GM18517 (cell line): Measurements from ENCODE around the gene ATXN7.

ENCODE experiments used
- ATAC-seq: cut with Tn5 transposase; IDR thresholded peaks from one replicate; pipeline ENCODE4 v1.9.1; 2021; ENCODE audit warnings: mild to moderate bottlenecking, moderate library complexity; ENCODE audit not compliant: unreplicated experiment

ATXN7 gene

GRCh38 chr3:63863150-63864007, at the start of gene ATXN7, which contains the start of gene THOC7:
ATXN7 (plus strand) TSS chr3:63863867; CDS start chr3:63912599, 48,732 bp downstream.
THOC7 (minus strand) TSS chr3:63863805; CDS start chr3:63863790, 15 bp downstream.
- peak; percentile 78 for ATAC-seq

DNA sequence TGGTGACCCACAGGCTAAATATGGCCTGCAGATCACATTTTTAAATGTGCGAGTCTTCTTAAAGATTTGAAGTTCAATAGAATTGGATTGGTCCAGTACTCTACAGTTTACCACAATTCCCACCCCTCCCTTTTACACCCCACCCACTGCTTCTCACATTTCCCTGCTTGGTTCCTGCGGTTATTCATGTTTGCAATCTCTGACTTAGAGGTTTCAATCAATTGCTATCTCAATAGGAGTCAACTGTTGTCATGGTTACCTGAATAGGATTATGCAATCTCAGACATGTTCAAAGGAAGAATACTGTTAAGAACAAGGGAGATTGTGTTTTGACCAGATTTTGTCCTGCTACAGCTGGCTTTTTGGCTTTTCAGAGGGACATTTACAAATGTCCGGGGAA, 49.4 kb upstream of the ATXN7 start:
- ATAC-seq, result no peak

- ATAC-seq, result no peak
These were observed 46.4 kb upstream of the ATXN7 start for GRCh38 chr3:63817225-63817624.

GRCh38 chr3:63818282-63819150, 45.2 kb upstream of the ATXN7 start:
- no peak for ATAC-seq

DNA sequence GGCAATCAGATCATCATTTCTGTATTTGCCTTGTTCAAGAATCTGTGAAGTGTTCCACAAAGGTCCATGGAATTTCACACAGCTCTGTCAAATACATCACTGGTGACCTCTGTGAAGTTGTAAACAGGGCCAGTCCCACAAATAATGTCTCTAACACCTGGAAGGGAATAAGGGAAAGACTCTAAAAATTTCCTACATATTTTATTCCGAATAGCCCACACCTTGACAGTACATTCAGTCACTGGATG, 44.6 kb upstream of the ATXN7 start, which contains the start of gene C3orf49:
Gene C3orf49, plus strand, starts transcription at position 149 of the 248 bp plus-strand sequence. CDS start 173 bp downstream, outside the sequence.
- ATAC-seq, result no peak

GRCh38 chr3:63824309-63824708, 39.4 kb upstream of the ATXN7 start:
- no peak for ATAC-seq

DNA sequence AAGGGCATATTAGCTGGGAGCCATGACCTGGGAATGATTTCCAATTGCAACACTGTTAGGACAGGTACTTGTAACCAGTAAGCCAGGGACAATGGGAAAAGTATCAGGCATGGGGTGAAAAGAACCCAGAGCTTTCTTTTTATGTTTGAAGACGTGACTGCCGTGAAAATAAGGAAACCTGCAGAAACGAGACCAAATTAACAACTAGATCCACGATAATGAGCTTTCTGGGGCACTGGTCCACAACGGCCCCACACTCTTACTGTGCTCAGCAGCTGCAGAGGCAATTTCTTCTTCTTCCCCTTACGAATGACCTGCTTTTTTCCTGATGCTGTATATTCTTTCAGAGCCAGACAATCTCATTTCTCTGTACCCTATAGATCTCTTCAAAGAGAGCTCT, 33.1 kb upstream of the ATXN7 start:
- no peak for ATAC-seq

DNA sequence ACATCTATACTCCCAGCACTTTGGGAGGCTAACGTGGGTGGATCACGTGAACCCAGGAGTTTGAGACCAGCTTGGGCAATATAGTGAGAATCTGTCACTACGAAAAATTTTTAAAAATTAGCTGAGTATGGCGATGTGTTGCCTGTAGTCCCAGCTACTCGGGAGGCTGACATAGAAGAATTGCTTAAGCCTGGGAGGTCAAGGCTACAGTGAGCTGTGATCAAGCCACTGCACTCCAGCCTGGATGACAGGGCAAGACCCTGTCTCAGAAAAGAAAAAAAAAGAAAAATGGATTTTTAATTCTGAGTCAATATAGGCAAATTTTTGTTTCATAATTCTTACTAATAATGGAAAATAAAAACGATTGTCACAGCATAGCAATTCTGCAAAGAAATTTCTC, 31.3 kb upstream of the ATXN7 start:
- no peak for ATAC-seq

DNA sequence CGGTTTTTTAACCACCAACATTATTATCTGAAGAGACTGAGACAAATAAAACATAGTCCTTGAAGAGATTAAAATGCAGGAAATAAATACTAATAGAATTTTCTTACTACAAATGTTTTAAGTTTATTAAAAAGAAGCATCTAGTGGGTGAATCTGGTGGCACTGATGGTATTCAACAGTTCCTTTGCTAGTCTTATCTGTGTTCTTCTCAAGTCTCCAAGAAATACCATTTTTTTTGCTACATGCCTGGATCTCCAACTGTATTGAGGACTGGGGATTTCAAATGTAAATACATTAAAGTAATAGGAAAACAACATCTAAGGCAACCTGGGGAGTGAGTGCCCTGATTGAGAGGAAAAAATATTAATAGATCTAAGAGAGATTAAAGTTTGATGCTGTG, 22.0 kb upstream of the ATXN7 start:
- ATAC-seq, result no peak

- no peak for ATAC-seq
These were observed 21.5 kb upstream of the ATXN7 start for GRCh38 chr3:63842127-63842526.

GRCh38 chr3:63845215-63845614, 18.5 kb upstream of the ATXN7 start:
- ATAC-seq, result no peak

- ATAC-seq, result no peak
These were observed 15.8 kb upstream of the ATXN7 start for GRCh38 chr3:63847718-63848450.

GRCh38 chr3:63849175-63849574, 14.5 kb upstream of the ATXN7 start:
- ATAC-seq, result no peak

GRCh38 chr3:63851287-63851686, 12.4 kb upstream of the ATXN7 start:
- no peak for ATAC-seq

GRCh38 chr3:63853106-63853505, 10.6 kb upstream of the ATXN7 start:
- no peak for ATAC-seq

DNA sequence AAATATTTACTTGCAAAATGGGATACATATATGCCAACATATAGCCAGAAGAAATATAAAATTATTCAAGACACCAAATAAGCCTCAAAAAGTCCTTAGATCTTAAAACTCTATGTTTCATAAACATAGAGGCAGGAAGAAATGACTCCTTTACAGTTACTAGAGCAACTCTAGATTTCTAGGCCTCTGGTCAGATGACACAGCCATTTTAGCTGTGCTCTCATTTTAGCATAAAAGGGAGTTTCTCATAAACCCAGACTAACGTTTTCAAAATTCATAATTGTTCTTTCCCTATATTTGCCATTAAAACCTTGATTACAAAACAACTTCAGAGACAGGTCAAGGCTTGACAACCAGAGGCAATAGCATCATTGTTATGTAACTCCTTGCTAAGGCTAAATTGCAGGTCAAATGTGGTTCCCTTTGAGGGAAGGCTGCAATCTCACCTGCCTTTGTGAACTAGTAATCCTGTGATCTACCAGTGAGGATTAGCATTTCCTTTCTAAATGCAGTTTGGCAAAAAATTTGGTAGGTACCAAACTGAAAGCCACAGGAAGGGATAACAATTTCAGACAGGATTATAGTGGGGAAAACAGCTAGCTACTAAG, 8.2 kb upstream of the ATXN7 start:
- ATAC-seq, result no peak

DNA sequence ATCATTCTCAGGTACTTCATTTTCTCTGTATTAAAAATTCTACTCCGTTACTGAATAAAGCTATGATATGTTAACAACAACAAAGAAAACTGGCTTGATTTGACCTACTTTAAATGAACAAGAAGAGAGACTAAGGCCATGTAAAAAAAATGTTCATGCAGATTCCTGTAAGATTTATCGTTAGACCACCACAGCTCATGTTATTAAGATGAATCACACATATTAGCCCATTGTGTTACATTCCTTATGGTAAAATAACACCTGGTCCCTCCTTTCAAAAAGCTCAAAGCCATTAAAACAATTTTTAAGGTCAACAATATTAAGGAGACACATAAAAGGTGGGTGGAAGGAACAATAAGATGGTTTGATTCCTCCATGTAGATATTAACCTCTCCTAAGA, 6.4 kb upstream of the ATXN7 start:
- ATAC-seq, result no peak

DNA sequence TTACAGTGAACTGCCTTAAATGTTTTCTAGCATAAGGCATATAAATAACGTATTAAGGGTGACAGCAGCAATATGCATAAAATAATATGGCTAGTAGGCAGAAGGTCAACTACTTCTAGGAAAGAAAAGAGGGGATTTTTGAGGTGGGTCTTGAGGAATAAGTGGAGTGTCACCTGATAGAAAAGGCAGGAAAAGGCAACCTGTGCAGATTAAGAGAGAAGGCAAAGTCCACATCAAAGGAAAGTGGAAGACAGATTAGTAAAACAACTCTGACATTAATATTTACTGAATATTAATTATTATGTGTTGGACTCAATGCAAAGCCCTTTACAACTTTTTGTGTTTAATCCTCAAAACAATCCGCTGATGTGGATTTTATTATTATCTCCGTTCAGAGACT, 2.9 kb upstream of the ATXN7 start:
- no peak for ATAC-seq

DNA sequence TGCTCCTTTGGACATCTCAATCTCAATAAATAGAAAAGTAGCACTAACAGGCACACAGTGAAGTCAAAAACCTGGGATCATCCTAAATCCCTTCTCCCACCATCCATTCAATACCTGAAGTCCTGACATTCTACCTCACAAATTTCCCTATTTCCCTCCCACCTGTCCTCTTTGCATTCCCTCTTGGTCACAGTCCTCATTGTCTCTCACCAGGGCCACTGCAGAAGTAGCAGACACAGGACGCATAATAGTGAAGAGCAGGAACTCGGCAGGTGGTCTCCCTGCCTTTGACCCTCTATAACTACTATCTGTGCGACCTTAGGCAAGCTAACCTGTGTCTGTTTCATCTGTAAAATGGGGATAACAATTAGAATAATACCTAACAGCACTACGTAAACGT, 2.4 kb upstream of the ATXN7 start:
- no peak for ATAC-seq

GRCh38 chr3:63862804-63863149, 890 bp upstream of the ATXN7 start:
- peak; percentile 14 for ATAC-seq
